ENCODE data around the gene UPF2. TPM values are rescaled to one million over a fixed set of nuclear protein-coding genes. Genes with fewer than 3 reads are reported as not detected.

Gene UPF2
- polyA plus RNA-seq, 1 donor (not counting 4 experiments of a cell fraction or from before 2014, with no cell fraction given), result 20.3 TPM

DNA sequence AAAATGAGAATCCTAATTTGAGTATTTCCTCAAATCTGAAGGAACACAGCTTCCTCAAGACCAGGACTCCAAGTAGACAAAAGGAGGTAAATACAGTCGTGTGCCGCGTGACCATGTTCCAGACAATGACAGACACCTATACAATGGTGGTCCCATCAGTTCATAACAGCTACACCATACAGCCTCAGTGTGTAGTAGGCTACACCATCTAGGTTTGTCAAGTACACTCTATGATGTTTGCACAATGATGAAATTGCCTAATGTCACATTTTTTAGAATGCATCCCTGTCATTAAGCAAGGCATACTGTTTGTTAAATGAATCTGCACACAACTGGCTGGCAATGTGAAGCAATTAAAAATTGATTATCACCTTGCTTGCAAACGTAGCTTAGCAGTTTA, 111.6 kb downstream of the UPF2 start:
- Histone ChIP-seq H3K27me3 (ENCODE audit: control insufficient read depth, extremely low read depth, insufficient read depth, low read length) (no peaks in the 10 kb centered on the region), H4K20me1 (ENCODE audit: control insufficient read depth, extremely low read depth, insufficient read depth, low read length) (no peaks in the 10 kb centered on the region), H3K4me3 (ENCODE audit: control insufficient read depth in 2 of 3, extremely low read depth in 1 of 3, insufficient read depth in 2 of 3, low read depth in 1 of 3, low read length in 3 of 3) (no peak overlapping the region), H3K9me3 (ENCODE audit: control insufficient read depth, low read depth, low read length) (no peaks in the 10 kb centered on the region), H3K4me2 (ENCODE audit: control insufficient read depth, extremely low read depth, insufficient read depth, low read depth, low read length) (no peak overlapping the region), H3K4me1 (ENCODE audit: control insufficient read depth, extremely low read depth, insufficient read depth, low read length) (peaks cover 6% of the 10 kb centered on the region), H2AFZ (ENCODE audit: control insufficient read depth, low read length) (no peak overlapping the region), H3K9ac (ENCODE audit: control insufficient read depth, extremely low read depth, insufficient read depth, low read length) (no peak overlapping the region), H3K9me1 (ENCODE audit: control insufficient read depth, extremely low read depth, insufficient read depth, low read length) (no peaks in the 10 kb centered on the region), H3K27ac (ENCODE audit: control insufficient read depth, insufficient read depth, low read length) (no peak overlapping the region), H3K79me2 (ENCODE audit: control insufficient read depth, insufficient read depth, low read length) (no peaks in the 10 kb centered on the region), H3K36me3 (ENCODE audit: control insufficient read depth in 2 of 2, extremely low read depth in 1 of 2, insufficient read depth in 2 of 2, low read length in 2 of 2) (peaks cover 21 to 28% of the 10 kb centered on the region in 2 experiments)
- peak; percentile 69 for FAIRE-seq
- dilution Hi-C loops (cut with MboI; ENCODE audit: extremely low pct_ligation_motif_present, low sequenced_read_pairs), result no loop called here
- TF ChIP-seq EZH2 (IDR thresholded peaks at IDR 0.05; ENCODE audit: low read length), result no peak
- TF ChIP-seq, protein P1, sequence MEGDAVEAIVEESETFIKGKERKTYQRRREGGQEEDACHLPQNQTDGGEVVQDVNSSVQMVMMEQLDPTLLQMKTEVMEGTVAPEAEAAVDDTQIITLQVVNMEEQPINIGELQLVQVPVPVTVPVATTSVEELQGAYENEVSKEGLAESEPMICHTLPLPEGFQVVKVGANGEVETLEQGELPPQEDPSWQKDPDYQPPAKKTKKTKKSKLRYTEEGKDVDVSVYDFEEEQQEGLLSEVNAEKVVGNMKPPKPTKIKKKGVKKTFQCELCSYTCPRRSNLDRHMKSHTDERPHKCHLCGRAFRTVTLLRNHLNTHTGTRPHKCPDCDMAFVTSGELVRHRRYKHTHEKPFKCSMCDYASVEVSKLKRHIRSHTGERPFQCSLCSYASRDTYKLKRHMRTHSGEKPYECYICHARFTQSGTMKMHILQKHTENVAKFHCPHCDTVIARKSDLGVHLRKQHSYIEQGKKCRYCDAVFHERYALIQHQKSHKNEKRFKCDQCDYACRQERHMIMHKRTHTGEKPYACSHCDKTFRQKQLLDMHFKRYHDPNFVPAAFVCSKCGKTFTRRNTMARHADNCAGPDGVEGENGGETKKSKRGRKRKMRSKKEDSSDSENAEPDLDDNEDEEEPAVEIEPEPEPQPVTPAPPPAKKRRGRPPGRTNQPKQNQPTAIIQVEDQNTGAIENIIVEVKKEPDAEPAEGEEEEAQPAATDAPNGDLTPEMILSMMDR (optimal IDR thresholded peaks at IDR 0.05 in 1 of 3, IDR thresholded peaks at IDR 0.05 in 1 of 3, conservative IDR thresholded peaks at IDR 0.05 in 1 of 3; ENCODE audit: extremely low read depth in 1 of 3, insufficient read depth in 2 of 3, low read length in 3 of 3), result no peak
- DNase-seq (ENCODE audit: low read depth, low spot score), result no peak

DNA sequence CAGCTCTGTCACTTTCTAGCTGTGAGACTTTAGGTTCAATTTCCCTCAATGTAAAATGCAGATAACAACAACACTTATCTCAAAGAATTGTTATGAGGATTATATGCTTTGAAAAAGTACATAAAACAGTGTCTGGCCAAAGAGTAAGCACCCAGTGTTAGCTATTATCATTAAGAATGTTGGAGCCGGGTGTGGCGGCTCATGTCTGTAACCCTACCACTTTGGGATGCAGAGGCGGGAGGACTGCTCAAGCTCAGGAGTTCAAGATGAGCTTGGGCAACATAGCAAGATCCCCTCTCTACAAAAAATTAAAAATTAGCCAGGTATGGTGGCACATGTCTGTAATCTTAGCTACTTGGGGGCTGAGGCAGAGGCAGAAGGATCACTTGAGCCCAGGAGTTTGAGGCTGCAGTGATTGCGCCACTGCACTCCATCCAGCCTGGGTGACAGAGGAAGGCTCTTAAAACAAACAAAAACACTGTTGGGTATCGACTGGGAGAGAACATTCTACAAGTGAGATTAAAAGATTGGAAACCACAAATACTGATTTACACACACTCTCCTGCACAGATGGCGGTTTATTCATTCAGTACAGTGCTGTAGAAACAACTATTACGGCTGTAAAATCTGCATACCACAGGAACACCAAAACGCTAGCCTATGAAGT, 112.2 kb downstream of the UPF2 start:
- DNase-seq (ENCODE audit: low read depth, low spot score) (no peak), FAIRE-seq (no peak)
- no peaks in the 10 kb centered on the region for H3K79me2 ChIP-seq (ENCODE audit: control insufficient read depth, insufficient read depth, low read length)
- H4K20me1 ChIP-seq (ENCODE audit: control insufficient read depth, extremely low read depth, insufficient read depth, low read length), result no peaks in the 10 kb centered on the region
- no peak overlapping the region for H2AFZ ChIP-seq (ENCODE audit: control insufficient read depth, low read length)
- TF ChIP-seq, protein P1 (optimal IDR thresholded peaks at IDR 0.05 in 1 of 3, IDR thresholded peaks at IDR 0.05 in 1 of 3, conservative IDR thresholded peaks at IDR 0.05 in 1 of 3; ENCODE audit: extremely low read depth in 1 of 3, insufficient read depth in 2 of 3, low read length in 3 of 3), result no peak
- no peak for TF ChIP-seq EZH2 (IDR thresholded peaks at IDR 0.05; ENCODE audit: low read length)
- no peak overlapping the region for H3K4me3 ChIP-seq (ENCODE audit: control insufficient read depth in 2 of 3, extremely low read depth in 1 of 3, insufficient read depth in 2 of 3, low read depth in 1 of 3, low read length in 3 of 3)
- no peaks in the 10 kb centered on the region for H3K9me3 ChIP-seq (ENCODE audit: control insufficient read depth, low read depth, low read length)
- peaks cover 26 to 28% of the 10 kb centered on the region in 2 experiments for H3K36me3 ChIP-seq (ENCODE audit: control insufficient read depth in 2 of 2, extremely low read depth in 1 of 2, insufficient read depth in 2 of 2, low read length in 2 of 2)
- H3K4me1 ChIP-seq (ENCODE audit: control insufficient read depth, extremely low read depth, insufficient read depth, low read length), result peaks cover 6% of the 10 kb centered on the region
- H3K27ac ChIP-seq (ENCODE audit: control insufficient read depth, insufficient read depth, low read length), result no peak overlapping the region
- H3K9ac ChIP-seq (ENCODE audit: control insufficient read depth, extremely low read depth, insufficient read depth, low read length), result no peak overlapping the region
- no peaks in the 10 kb centered on the region for H3K27me3 ChIP-seq (ENCODE audit: control insufficient read depth, extremely low read depth, insufficient read depth, low read length)
- H3K9me1 ChIP-seq (ENCODE audit: control insufficient read depth, extremely low read depth, insufficient read depth, low read length), result no peaks in the 10 kb centered on the region
- H3K4me2 ChIP-seq (ENCODE audit: control insufficient read depth, extremely low read depth, insufficient read depth, low read depth, low read length), result no peak overlapping the region
- dilution Hi-C loops (cut with MboI; ENCODE audit: extremely low pct_ligation_motif_present, low sequenced_read_pairs), result no loop called here
